Measurements from ENCODE around the gene ZNF70. TPM values are rescaled to one million over a fixed set of nuclear protein-coding genes. Genes with fewer than 3 reads are reported as not detected.

The ZNF70 gene
- total and polyA plus RNA-seq, 2 of the 4 experiments (the other 2 are of a cell fraction), result 2.3 to 4.3 TPM

DNA sequence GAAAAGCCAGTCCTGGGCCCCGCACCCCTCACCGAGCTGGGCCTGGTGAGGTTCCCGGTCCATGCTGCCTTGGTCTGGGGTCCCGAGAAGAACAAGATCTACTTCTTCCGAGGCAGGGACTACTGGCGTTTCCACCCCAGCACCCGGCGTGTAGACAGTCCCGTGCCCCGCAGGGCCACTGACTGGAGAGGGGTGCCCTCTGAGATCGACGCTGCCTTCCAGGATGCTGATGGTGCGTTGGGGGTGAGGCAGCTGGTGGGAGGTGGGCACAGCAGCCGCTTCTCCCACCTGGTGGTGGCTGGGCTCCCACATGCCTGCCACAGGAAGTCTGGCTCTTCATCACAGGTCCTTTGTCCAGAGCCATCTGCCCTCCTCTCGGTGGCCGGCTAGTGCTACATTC lies 31.3 kb upstream of the ZNF70 start:
- peaks cover 15% of the 10 kb centered on the region for H3K9me1 ChIP-seq (ENCODE audit: insufficient read depth, low read length)
- no peak overlapping the region for H4K8ac ChIP-seq (ENCODE audit: low read depth in 2 of 2, low read length in 2 of 2)
- H4K20me1 ChIP-seq (ENCODE audit: insufficient read depth, low read length), result peaks cover under 1% of the 10 kb centered on the region; the same call in 1 of the 2 replicates
- H3K4me3 ChIP-seq (ENCODE audit: insufficient read depth, low read depth, low read length), result no peak overlapping the region
- no TSS peak for BruUV-seq (replicated peaks)
- POLR2A ChIA-PET (ENCODE audit: unreplicated experiment), result no interaction called here
- dilution Hi-C loops (cut with HindIII; ENCODE audit: low sequenced_read_pairs, unreplicated experiment) (no loop called here), in situ Hi-C loops (cut with MboI; ENCODE audit: low sequenced_read_pairs) (no loop called here), intact Hi-C loops (cut with micrococcal nuclease) (no loop called here)
- H3K27ac ChIP-seq (ENCODE audit: insufficient read depth, low read length), result no peak overlapping the region
- H2AFZ ChIP-seq (replicated peaks; ENCODE audit: low read length, poor library complexity), result peak overlapping the region; percentile 37
- ATAC-seq (ENCODE audit: low read depth), result no peak
- no peak overlapping the region for H3K14ac ChIP-seq (replicated peaks; ENCODE audit: low read depth, low read length)
- CTCF ChIA-PET, result interaction anchor here (1.0 to 1.5 kb wide), 2 partner anchors 11 to 68 kb away, joined by 3 to 4 read pairs; no protein-coding TSS in a partner anchor
- H2BK15ac ChIP-seq (ENCODE audit: low read depth, low read length), result no peak overlapping the region
- WGBS, 2 experiments (ENCODE audit: extremely low coverage in 2 of 2, insufficient read length in 1 of 2), result 100% methylated on average over 2 of the region's 16 CpGs; no CpG with 5 or more reads in 1 of the 2 experiments
- H4K91ac ChIP-seq (ENCODE audit: insufficient read depth, low read depth, low read length), result no peak overlapping the region
- DNase-seq, result no peak
- H2BK5ac ChIP-seq (ENCODE audit: low read depth, low read length, poor library complexity, severe bottlenecking), result no peak overlapping the region
- no peak overlapping the region for H3K4me2 ChIP-seq (ENCODE audit: low read depth, low read length)
- H3K23ac ChIP-seq (ENCODE audit: low read depth, low read length), result no peak overlapping the region
- H3K27me3 ChIP-seq (ENCODE audit: control insufficient read depth, insufficient read depth, low read length), result no peaks in the 10 kb centered on the region
- no peak overlapping the region for H4K5ac ChIP-seq (ENCODE audit: low read depth, low read length)
- H3K18ac ChIP-seq (ENCODE audit: low read depth, low read length), result no peak overlapping the region
- no peaks in the 10 kb centered on the region for H3K36me3 ChIP-seq (ENCODE audit: control insufficient read depth, insufficient read depth, low read length)
- 0 out of 2 replicates have a peak overlapping the region, but pooled peaks have one; percentile 29 for H3K4ac ChIP-seq (ENCODE audit: low read depth, low read length)
- peaks cover 0 to 6% of the 10 kb centered on the region in 2 experiments; a peak in 1 of 4 replicates for H3K79me1 ChIP-seq (ENCODE audit: low read depth in 1 of 2, low read length in 2 of 2)
- H2BK120ac ChIP-seq (ENCODE audit: low read depth, low read length), result peak overlapping the region; percentile 38
- no peak overlapping the region for H3K56ac ChIP-seq (ENCODE audit: extremely low read depth, insufficient read depth, low read length)
- H3K9ac ChIP-seq (ENCODE audit: low read depth, low read length), result no peak overlapping the region
- H2AK5ac ChIP-seq (ENCODE audit: low read depth, low read length), result no peak overlapping the region
- peaks cover 22% of the 10 kb centered on the region for H3K4me1 ChIP-seq (ENCODE audit: control insufficient read depth, insufficient read depth, low read length)
- no peaks in the 10 kb centered on the region for H3K9me3 ChIP-seq (ENCODE audit: control insufficient read depth, insufficient read depth, low read length)
- TF ChIP-seq USF2 (IDR thresholded peaks at IDR 0.05; ENCODE audit: low read depth, low read length), result no peak
- TF ChIP-seq POLR2A (IDR thresholded peaks at IDR 0.05; ENCODE audit: low read depth, low read length), result no peak
- TF ChIP-seq MXI1 (IDR thresholded peaks at IDR 0.05; ENCODE audit: borderline replicate concordance, low read depth, low read length), result no peak
- TF ChIP-seq NFE2L2 (IDR thresholded peaks at IDR 0.05; ENCODE audit: low read depth, low read length), result no peak
- TF ChIP-seq MAZ (IDR thresholded peaks at IDR 0.05; ENCODE audit: borderline replicate concordance, low read depth, low read length), result no peak
- no peak for TF ChIP-seq CEBPB (IDR thresholded peaks at IDR 0.05; ENCODE audit: low read depth, low read length)
- TF ChIP-seq RAD21 (IDR thresholded peaks at IDR 0.05; ENCODE audit: low read length), result no peak
- TF ChIP-seq RFX5 (IDR thresholded peaks at IDR 0.05; ENCODE audit: low read depth, low read length), result no peak
- no peak for TF ChIP-seq RCOR1 (IDR thresholded peaks at IDR 0.05; ENCODE audit: insufficient replicate concordance, low read length)
- no peak for TF ChIP-seq SMC3 (IDR thresholded peaks at IDR 0.05; ENCODE audit: low read depth, low read length)
- no peak for TF ChIP-seq BHLHE40 (IDR thresholded peaks at IDR 0.05; ENCODE audit: low read depth, low read length)
- TF ChIP-seq CHD1 (IDR thresholded peaks at IDR 0.05; ENCODE audit: low read depth, low read length), result no peak
- TF ChIP-seq, protein P1, sequence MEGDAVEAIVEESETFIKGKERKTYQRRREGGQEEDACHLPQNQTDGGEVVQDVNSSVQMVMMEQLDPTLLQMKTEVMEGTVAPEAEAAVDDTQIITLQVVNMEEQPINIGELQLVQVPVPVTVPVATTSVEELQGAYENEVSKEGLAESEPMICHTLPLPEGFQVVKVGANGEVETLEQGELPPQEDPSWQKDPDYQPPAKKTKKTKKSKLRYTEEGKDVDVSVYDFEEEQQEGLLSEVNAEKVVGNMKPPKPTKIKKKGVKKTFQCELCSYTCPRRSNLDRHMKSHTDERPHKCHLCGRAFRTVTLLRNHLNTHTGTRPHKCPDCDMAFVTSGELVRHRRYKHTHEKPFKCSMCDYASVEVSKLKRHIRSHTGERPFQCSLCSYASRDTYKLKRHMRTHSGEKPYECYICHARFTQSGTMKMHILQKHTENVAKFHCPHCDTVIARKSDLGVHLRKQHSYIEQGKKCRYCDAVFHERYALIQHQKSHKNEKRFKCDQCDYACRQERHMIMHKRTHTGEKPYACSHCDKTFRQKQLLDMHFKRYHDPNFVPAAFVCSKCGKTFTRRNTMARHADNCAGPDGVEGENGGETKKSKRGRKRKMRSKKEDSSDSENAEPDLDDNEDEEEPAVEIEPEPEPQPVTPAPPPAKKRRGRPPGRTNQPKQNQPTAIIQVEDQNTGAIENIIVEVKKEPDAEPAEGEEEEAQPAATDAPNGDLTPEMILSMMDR (conservative IDR thresholded peaks at IDR 0.05; ENCODE audit: low read depth, low read length), result no peak
- TF ChIP-seq, protein P2, sequence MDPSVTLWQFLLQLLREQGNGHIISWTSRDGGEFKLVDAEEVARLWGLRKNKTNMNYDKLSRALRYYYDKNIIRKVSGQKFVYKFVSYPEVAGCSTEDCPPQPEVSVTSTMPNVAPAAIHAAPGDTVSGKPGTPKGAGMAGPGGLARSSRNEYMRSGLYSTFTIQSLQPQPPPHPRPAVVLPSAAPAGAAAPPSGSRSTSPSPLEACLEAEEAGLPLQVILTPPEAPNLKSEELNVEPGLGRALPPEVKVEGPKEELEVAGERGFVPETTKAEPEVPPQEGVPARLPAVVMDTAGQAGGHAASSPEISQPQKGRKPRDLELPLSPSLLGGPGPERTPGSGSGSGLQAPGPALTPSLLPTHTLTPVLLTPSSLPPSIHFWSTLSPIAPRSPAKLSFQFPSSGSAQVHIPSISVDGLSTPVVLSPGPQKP (IDR thresholded peaks at IDR 0.05; ENCODE audit: borderline replicate concordance, low read depth, low read length), result no peak
- no peak for TF ChIP-seq MAFK (IDR thresholded peaks at IDR 0.05; ENCODE audit: low read depth, low read length)
- no peak for TF ChIP-seq FOS (IDR thresholded peaks at IDR 0.05; ENCODE audit: low read depth, low read length)
- peak overlapping the region; percentile 77 for H2AK9ac ChIP-seq (replicated peaks; ENCODE audit: low read depth, low read length, poor library complexity)
- H2BK20ac ChIP-seq (ENCODE audit: low read depth, low read length), result no peak overlapping the region

Data from IMR-90 (cell line).